ENCODE measurements around the gene NTMT1.

The NTMT1 gene

GRCh38 chr9:129628709-129629108 is 2.7 kb downstream of the NTMT1 start:
- no peak for TF ChIP-seq CTCF (IDR thresholded peaks at IDR 0.05)
- Histone ChIP-seq H3K27me3 (no peaks in the 10 kb centered on the region), H3K9me3 (no peaks in the 10 kb centered on the region), H3K27ac (no peak overlapping the region), H3K36me3 (peaks cover 16% of the 10 kb centered on the region), H3K4me1 (ENCODE audit: control insufficient read depth in 1 of 2, insufficient read depth in 1 of 2, low read depth in 1 of 2, low read length in 1 of 2) (peaks cover 49 to 50% of the 10 kb centered on the region in 2 experiments), H3K4me3 (ENCODE audit: low read depth in 1 of 2, low read length in 1 of 2) (no peak overlapping the region)

GRCh38 chr9:129629251-129629820 is 3.4 kb downstream of the NTMT1 start:
- Histone ChIP-seq H3K27ac (no peak overlapping the region), H3K36me3 (peaks cover 22% of the 10 kb centered on the region), H3K4me3 (ENCODE audit: low read depth in 1 of 2, low read length in 1 of 2) (no peak overlapping the region), H3K4me1 (ENCODE audit: control insufficient read depth in 1 of 2, insufficient read depth in 1 of 2, low read depth in 1 of 2, low read length in 1 of 2) (peaks cover 43 to 44% of the 10 kb centered on the region in 2 experiments), H3K27me3 (no peaks in the 10 kb centered on the region), H3K9me3 (no peaks in the 10 kb centered on the region)
- TF ChIP-seq CTCF (IDR thresholded peaks at IDR 0.05), result no peak

GRCh38 chr9:129630967-129631673 is 5.2 kb downstream of the NTMT1 start:
- Histone ChIP-seq H3K27me3 (no peaks in the 10 kb centered on the region), H3K36me3 (peaks cover 40% of the 10 kb centered on the region), H3K4me3 (ENCODE audit: low read depth in 1 of 2, low read length in 1 of 2) (no peak overlapping the region), H3K27ac (no peak overlapping the region), H3K9me3 (no peaks in the 10 kb centered on the region), H3K4me1 (ENCODE audit: control insufficient read depth in 1 of 2, insufficient read depth in 1 of 2, low read depth in 1 of 2, low read length in 1 of 2) (peaks cover 28 to 29% of the 10 kb centered on the region in 2 experiments)
- TF ChIP-seq CTCF (IDR thresholded peaks at IDR 0.05), result no peak

DNA sequence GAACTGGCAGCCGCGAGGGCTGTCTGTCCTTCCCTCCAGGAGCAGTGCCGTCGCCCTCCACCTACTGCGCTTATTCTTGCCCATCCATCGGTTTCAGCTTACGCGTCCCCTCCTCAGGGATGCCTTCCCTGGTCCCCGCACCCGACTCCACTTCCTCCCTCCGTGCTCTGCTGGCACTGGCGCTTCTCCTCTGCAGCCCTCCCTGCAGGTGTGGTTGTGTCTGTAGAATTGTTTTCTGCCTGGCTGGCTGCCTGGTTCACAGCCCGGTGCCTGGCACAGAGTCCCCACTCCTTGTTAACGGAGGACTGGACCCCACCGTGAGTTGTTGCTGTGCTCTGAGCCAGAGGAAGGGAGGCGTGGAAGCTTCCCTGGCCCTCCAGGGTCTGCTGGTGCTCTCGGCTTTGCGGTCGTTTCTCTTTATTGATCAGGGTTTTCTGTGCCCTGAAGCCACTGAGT is 5.7 kb downstream of the NTMT1 start:
- no peaks in the 10 kb centered on the region for H3K9me3 ChIP-seq
- TF ChIP-seq CTCF (IDR thresholded peaks at IDR 0.05), result no peak
- peaks cover 23% of the 10 kb centered on the region in 2 experiments for H3K4me1 ChIP-seq (ENCODE audit: control insufficient read depth in 1 of 2, insufficient read depth in 1 of 2, low read depth in 1 of 2, low read length in 1 of 2)
- peaks cover 46% of the 10 kb centered on the region for H3K36me3 ChIP-seq
- H3K4me3 ChIP-seq (ENCODE audit: low read depth in 1 of 2, low read length in 1 of 2), result no peak overlapping the region
- no peaks in the 10 kb centered on the region for H3K27me3 ChIP-seq
- H3K27ac ChIP-seq, result no peak overlapping the region

GRCh38 chr9:129632460-129632859 is 6.5 kb downstream of the NTMT1 start:
- H3K27ac ChIP-seq, result no peak overlapping the region
- H3K4me3 ChIP-seq (ENCODE audit: low read depth in 1 of 2, low read length in 1 of 2), result no peak overlapping the region
- no peak for TF ChIP-seq CTCF (IDR thresholded peaks at IDR 0.05)
- H3K9me3 ChIP-seq, result no peaks in the 10 kb centered on the region
- H3K27me3 ChIP-seq, result no peaks in the 10 kb centered on the region
- peaks cover 15 to 16% of the 10 kb centered on the region in 2 experiments for H3K4me1 ChIP-seq (ENCODE audit: control insufficient read depth in 1 of 2, insufficient read depth in 1 of 2, low read depth in 1 of 2, low read length in 1 of 2)
- H3K36me3 ChIP-seq, result peaks cover 54% of the 10 kb centered on the region

Data from neutrophil (primary cell).